Measurements from ENCODE around the gene SCRG1.

- no peak for TF ChIP-seq CTCF (conservative IDR thresholded peaks at IDR 0.05 in 1 of 2, IDR thresholded peaks at IDR 0.05 in 1 of 2; ENCODE audit: extremely low read depth in 1 of 2, insufficient read depth in 1 of 2, low read depth in 1 of 2, low read length in 2 of 2)
- no peak for TF ChIP-seq EZH2 (IDR thresholded peaks at IDR 0.05; ENCODE audit: borderline replicate concordance, low read length)
Observed at GRCh38 chr4:173440888-173441287, 42.0 kb upstream of the SCRG1 start.

All from mammary epithelial cell (primary cell).